GM12875 (cell line): ENCODE data around the gene TMOD3.
"Not testable (repeated sequence)": the region's sequence is repeated elsewhere in the genome, so short reads cannot be mapped to it uniquely, and the experiment has no call there.

Source experiments
- H3K4me3 ChIP-seq: one replicate; pipeline ENCODE4 v1.5.1; 2011; ENCODE audit warnings: low read depth, low read length, control low read depth
- TF ChIP-seq, protein P1 (sequence below): IDR thresholded peaks from 2 replicates; pipeline ENCODE4 v1.5.1; 2011; ENCODE audit warnings: low read depth, mild to moderate bottlenecking, control low read depth, inconsistent platforms, low read length, moderate library complexity, borderline replicate concordance; ENCODE audit not compliant: insufficient read depth

Gene TMOD3

DNA sequence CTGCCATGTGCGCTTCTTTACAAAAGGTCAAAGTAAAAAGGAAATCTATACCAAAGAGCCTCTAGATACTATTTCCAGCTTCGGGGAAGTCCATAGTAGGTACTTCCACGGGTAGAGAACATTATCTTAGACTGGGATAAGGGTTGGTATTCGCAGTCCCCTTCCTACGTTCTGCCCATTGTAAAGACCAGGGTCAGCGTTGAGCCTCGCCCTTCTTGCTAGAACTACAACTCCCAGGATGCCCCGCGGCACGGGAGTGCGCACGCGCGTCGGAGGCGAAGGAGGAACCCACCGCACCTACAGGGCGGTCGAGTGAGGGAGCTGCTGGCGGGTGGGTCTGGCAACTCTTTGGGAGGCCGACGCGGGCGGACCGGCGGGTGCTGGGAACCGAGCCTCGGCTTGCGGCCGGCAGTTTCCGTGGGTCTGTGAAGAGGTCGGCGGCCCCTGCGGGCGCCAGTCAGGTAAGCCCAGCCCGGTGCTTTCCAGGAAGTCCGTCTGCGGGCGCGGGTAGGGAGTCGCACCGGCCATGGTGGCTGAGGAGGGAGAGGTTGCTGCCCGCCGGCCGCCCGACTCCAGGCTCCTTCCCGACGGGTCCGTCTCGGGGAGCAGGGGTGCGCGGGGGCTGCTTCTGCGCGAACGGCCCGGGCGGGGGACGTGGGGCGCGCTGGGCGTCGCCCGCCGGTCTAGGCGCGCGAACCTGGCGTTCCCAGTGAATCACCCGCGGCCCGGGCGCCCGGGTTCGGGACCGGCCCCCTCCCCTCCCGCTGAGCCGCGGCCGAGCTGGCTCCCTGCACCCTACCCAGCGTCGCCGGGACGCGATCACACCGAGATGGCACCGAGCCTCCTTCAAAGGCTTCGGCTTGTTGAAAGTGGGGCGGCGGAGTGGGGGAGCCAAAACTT lies at the start of gene TMOD3:
TSS of gene TMOD3 (plus strand) at position 278 of the 900 bp plus-strand sequence. CDS start 33,232 bp downstream, outside the sequence.
- H3K4me3 ChIP-seq = peak within 1 kb of the TSS; percentile 96
- TF ChIP-seq, protein P1, sequence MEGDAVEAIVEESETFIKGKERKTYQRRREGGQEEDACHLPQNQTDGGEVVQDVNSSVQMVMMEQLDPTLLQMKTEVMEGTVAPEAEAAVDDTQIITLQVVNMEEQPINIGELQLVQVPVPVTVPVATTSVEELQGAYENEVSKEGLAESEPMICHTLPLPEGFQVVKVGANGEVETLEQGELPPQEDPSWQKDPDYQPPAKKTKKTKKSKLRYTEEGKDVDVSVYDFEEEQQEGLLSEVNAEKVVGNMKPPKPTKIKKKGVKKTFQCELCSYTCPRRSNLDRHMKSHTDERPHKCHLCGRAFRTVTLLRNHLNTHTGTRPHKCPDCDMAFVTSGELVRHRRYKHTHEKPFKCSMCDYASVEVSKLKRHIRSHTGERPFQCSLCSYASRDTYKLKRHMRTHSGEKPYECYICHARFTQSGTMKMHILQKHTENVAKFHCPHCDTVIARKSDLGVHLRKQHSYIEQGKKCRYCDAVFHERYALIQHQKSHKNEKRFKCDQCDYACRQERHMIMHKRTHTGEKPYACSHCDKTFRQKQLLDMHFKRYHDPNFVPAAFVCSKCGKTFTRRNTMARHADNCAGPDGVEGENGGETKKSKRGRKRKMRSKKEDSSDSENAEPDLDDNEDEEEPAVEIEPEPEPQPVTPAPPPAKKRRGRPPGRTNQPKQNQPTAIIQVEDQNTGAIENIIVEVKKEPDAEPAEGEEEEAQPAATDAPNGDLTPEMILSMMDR = no peak

DNA sequence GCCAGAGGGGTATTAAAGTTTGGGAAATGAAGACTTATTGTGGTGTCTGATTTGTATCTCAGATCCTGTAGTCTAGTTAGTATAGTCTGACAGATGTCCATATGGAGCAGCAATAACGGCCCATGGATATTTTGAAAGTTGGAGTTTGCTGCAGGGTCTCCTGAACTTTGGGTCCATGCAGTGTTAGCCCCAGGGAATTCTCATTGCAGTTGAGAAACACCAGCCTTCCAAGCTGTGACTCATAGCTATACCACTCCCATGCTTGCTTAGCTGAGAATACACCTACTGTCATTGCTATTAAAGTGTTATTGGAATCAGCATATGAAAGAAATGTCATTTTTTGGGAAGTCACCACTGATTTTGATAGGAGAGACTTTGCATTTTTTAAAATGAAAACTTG lies 48.8 kb upstream of the TMOD3 start:
- H3K4me3 ChIP-seq = no peak overlapping the region
- TF ChIP-seq, protein P1 = no peak

DNA sequence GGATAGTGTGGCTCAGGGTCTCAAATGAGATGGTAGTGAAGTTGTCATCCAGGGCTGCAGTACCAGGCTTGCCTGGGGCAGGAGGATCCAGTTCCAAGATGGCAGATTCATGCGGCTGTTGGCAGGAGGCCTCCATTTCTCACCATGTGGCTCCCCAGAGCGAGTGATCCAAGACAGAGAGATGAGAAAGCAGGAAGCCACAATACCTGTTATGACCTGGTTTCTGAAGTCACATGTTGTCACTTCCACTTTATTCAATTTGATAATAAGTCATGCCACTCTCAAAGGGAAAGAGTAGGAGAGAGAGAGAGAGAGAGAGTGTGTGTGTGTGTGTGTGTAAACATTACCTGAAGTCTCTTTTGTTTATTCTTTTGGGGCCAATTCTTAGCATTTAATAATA lies 47.9 kb upstream of the TMOD3 start:
- TF ChIP-seq, protein P1 = no peak
- H3K4me3 ChIP-seq = no peak overlapping the region

DNA sequence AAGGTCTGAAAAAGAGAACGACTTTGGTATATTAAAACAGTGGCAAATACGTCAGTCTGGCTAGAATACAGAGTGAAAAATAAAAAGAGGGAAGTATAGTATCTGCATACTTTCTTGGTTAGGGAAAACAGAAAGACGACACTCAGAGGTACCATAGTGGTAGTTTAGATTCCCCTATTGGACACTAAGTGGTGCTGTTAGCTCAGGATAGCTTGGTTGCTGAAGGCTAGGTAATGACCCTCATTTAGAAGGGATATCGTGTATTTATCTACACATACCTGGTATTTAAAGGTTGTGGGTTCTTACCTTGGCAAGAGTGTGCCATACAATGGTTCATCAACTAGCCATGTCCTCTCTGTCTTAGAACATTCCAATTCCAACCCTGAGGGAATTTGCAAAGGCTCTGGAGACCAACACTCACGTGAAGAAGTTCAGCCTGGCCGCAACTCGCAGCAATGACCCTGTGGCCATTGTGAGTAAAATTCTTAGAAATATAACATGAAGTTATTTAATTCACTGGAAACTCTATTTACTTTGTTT lies 47.0 kb upstream of the TMOD3 start:
- TF ChIP-seq, protein P1 = no peak
- H3K4me3 ChIP-seq = no peak overlapping the region

DNA sequence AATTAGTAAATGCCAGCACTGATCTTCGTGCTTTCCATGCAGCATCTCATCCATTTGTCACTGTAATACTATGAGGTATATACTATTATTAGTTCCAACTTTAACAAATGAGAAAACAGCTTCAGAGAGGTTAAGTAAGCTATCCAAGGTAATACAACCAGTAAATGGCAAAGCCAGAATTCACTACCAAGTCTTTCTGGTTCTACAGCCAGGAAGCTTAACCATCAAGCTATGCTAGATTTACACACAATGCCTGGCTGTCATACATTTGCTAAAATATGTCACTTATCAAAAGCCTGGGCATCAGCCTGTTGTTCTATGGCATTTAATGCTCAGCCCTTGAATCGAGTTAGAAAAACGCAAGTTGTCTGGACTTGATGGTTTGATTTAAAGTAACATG lies 45.5 kb upstream of the TMOD3 start:
- H3K4me3 ChIP-seq = no peak overlapping the region
- TF ChIP-seq, protein P1 = no peak

DNA sequence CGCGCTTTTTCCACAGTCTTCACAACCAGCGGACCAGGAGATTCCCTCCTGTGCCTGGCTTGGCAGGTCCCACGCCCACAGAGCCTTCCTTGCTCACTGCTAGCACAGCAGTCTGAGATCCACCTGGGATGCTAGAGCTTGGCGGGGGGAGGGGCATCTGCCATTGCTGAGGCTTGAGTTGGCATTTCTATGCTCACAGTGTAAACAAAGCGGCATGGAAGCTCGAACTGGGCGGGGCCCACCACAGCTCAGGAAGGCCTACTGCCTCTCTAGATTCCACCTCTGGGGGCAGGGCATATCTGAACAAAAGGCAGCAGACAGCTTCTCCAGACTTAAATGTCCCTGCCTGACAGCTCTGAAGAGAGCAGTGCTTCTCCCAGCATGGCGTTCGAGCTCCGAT lies 42.3 kb upstream of the TMOD3 start:
- H3K4me3 ChIP-seq = not testable (repeated sequence)

DNA sequence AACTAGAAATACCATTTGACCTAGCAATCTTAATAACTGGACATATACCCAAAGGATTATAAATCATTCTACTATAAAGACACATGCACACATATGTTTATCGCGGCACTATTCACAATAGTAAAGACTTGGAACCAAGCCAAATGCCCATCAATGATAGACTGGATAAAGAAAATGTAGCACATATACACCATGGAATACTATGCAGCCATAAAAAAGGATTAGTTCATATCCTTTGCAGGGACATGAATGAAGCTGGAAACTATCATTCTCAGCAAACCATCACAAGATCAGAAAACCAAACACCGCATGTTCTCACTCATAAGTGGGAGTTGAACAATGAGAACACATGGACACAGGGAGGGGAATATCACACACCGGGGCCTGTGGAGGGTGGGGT lies 37.0 kb upstream of the TMOD3 start:
- not testable (repeated sequence) for H3K4me3 ChIP-seq
